GM18870 (cell line): ENCODE results near the gene DDX50.
"Not testable (repeated sequence)": the region's sequence is repeated elsewhere in the genome, so short reads cannot be mapped to it uniquely, and the experiment has no call there.

Experiments used
- ATAC-seq: cut with Tn5 transposase; IDR thresholded peaks from one replicate; pipeline ENCODE4 v1.9.1; 2021; ENCODE audit warnings: moderate library complexity; ENCODE audit not compliant: unreplicated experiment

The DDX50 gene

DNA sequence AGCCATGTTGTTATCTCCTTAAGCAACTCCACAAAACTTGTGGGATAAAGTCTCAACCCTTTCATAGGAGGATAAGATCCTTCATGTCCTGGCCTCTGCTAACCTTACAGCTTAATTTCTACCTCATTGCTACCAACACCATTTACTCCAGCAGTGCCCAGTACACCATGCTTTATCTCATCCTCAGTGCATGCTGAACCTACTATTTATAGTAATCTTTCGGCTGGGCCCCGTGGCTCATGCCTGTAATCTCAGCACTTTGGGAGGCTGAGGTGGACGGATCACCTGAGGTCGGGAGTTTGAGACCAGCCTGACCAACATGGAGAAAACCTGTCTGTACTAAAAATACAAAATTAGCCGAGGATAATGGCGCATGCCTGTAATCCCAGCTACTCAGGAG lies 78.6 kb downstream of the DDX50 start:
- ATAC-seq = not testable (repeated sequence)

GRCh38 chr10:68981074-68981473 lies 80.0 kb downstream of the DDX50 start:
- ATAC-seq = no peak

DNA sequence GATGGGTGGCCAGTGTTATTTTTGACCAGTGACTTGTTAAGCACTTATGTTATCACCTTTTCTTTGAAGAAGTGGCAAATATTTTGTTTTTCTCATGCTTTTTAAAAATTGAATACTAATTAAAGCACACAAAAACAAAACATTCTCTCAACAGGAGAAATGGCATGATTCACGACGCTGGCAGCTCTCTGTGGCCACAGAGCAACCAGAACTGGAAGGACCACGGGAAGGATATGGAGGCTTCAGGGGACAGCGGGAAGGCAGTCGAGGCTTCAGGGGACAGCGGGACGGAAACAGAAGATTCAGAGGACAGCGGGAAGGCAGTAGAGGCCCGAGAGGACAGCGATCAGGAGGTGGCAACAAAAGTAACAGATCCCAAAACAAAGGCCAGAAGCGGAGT lies 81.3 kb downstream of the DDX50 start:
- ATAC-seq = no peak

DNA sequence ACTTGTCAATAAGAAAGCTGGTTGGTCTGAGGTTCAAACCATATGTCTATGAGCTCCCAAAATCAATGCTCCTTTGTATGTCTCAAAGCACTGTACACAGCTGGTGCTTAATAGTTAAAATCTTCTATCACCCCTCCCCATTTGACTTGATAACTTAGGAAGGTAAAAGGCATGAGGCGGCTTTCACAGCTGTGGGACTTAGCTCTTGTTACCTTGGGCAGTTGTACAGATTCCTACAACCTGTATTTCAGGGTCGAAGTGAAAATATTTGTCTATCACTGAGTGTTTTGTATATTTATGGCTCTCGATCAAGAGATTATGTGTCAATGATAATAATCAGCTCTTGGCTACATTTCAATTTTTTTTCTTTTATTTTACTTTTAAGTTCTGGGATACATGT lies 86.5 kb downstream of the DDX50 start:
- ATAC-seq = no peak

DNA sequence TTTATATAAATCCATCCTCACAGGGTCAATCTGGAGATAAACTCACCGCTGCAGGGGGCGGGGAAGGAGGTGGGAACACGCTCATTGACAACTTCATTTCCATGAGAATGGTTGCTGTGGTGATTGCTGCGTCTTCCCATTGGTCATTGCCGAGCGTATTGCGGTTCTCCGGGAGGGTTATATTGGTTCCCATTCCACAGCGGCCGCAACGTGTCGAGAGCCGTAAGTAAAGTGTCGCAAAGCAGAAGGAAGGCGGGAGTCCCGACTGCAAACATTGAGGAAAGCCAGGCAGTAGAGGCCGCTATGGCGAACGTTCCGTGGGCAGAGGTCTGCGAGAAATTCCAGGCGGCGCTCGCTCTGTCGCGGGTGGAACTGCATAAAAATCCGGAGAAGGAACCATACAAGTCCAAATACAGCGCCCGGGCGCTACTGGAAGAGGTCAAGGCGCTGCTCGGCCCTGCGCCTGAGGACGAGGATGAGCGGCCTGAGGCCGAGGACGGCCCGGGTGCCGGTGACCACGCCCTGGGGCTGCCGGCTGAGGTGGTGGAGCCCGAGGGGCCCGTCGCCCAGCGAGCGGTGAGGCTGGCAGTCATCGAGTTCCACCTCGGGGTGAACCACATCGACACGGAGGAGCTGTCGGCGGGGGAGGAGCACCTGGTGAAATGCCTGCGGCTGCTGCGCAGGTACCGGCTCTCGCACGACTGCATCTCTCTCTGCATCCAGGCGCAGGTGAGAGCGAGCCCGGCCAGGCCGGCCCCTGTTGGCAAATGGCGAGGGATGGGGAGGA lies 87.6 kb downstream of the DDX50 start, which contains the start of gene KIFBP:
Gene KIFBP (plus strand): TSS at position 274 of the 787 bp plus-strand sequence. CDS start 30 bp downstream, at position 304.
- ATAC-seq = peak; percentile 67

GRCh38 chr10:68989317-68989990 lies 88.3 kb downstream of the DDX50 start:
- ATAC-seq = no peak

GRCh38 chr10:68992636-68993440 lies 91.7 kb downstream of the DDX50 start:
- ATAC-seq = no peak
